NCI-H524 (cell line): Measurements from ENCODE around the gene C9orf78.

Experiments used
- DNase-seq, 2 experiments: peaks; one replicate each; lab custom pipeline; 2025; lab: John Stamatoyannopoulos, UW

The C9orf78 gene

GRCh38 chr9:129835128-129835859 lies at the start of gene C9orf78, which contains the start of gene USP20:
Gene C9orf78, minus strand, starts transcription at chr9:129835275. Its CDS starts 54 bp downstream, at chr9:129835221.
Gene USP20, plus strand, starts transcription at chr9:129835458. Its CDS starts 17,098 bp downstream, at chr9:129852556.
- DNase-seq: peak; percentile 93 to 99

DNA sequence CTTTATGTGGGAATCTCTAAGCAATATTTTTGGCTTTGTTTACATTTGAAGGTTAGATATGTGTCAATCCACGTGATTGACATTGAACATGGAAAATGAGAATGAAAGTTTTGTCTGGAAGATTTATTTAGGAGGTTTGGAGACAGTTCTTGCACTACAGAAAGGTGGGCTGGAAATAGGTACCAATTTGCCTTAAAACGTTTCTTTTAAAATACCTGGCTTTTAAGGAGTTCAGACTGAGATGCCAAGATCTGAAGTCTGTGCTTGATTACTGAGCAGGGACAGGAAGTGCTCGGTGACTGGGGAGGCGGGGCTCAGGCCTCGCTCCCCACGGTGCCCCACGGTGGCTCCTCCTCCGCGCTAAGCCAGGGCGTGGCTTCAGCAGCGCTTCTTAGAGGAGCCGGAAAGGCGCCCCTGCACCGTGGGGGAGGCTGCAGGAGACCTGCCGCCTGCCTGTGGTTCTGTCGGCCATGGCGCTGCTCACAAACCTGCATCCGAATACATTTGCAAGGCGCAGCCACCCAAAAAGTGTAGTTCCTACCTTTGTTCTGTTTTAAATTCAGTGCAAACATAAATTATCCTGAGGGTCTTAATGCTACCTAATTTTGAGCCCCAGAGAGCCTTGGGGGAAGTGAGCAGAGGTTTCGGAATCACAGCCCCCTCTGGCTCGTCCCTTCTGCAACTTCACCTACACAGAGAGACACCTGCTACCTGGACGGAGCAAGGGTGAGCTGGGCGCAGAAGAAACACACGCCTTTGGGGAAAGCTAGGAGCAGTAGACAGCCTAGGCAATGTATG lies 49.3 kb upstream of the C9orf78 start:
- DNase-seq: peak; percentile 77 to 90

- no peak for DNase-seq
Measured at GRCh38 chr9:129881547-129882324, 46.7 kb upstream of the C9orf78 start.

DNA sequence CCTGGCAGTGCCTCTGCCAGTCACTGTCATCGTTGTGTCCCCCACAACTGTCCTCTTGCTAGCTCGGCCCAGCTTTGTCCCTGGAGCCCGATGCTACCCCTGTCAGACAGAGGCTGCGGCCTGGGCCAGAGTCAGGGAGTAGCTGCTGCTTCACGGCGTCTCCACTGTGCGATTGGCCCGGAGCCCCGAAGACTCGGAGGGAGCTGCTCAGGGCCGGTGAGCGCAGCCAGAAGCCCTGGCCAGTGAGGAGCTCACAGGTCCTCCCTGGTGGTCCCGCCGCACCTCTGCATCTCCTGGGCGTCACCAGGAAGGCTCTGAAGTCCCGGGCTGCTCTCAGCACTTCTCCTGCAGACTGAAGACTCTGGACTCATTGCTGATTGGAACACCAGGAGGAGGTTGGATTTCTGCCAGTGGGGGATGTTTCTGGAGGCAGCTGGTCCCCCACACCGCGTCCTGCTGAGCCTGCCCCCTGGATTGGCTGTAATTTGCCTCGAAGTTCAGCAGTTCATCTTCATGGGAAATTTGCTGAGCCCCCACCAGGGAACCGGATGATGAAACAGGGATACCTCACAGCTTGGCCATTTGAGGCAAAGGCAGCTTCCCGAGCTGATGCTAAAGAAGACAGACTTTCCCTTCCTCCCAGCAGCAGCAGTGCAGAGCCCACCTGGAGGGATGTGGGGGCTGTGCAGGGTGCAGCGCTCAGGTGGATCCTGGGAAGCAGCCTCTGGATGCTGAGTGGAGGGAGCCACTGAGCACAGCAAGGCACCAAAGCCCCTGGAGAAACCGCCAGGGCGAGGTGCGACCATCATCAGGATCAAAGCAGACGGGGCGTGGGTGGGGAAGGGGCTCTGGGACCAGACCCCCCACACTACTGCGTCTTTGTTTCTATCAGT lies 45.8 kb upstream of the C9orf78 start:
- peak in 1 of 2 experiments; percentile 21 for DNase-seq

- DNase-seq: no peak
Measured at GRCh38 chr9:129879991-129880653, 45.0 kb upstream of the C9orf78 start.

DNA sequence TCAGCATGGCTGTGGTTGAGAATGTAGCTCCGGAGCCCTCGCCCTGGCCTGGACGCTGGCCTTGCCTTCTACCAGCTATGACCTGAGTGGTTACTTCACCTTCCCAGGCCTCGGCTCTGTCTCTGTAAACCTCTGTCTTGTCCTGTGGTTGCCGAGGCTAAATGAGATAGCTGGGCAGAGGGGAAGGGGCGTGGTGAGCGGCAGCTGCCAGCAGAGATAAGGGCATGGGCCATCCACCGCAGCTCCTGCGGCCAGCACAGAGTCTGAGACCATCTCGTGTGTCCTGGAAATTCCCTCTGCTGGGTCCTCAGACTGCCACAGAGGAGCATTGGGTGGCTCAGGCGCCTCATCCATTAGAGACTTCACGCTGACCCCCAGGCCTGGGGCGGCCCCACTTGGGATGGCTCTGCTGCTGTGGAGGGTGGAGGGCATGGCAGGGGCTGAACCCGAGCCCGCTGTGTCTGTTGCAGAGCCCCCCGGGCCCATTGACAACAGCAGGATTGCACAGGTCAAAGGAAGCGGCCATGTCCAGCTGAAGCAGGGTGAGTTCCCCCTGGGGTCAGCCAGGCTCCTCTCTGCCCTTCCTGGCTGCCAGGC lies 44.1 kb upstream of the C9orf78 start:
- no peak for DNase-seq

- DNase-seq: no peak
Measured at GRCh38 chr9:129878291-129878690, 43.2 kb upstream of the C9orf78 start.

DNA sequence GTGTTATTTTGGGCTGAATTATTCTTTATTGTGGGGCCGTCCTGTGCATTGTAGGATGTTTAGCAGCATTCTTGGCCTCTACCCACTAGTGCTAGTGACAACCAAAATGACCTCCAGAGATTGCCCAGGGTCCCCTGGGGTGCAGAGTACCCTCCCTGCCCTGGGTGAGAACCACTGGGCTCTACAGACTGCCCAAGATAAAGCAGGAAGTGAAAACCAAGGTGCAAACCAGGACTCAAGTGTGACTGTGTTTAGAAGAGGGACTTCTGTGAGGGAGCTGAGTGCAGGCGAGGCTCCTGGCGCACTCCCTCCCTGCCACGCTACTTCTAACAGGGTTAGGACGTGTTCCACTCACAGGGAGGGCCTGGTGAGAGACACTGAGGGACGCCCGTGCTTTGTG lies 41.7 kb upstream of the C9orf78 start:
- DNase-seq: no peak

DNA sequence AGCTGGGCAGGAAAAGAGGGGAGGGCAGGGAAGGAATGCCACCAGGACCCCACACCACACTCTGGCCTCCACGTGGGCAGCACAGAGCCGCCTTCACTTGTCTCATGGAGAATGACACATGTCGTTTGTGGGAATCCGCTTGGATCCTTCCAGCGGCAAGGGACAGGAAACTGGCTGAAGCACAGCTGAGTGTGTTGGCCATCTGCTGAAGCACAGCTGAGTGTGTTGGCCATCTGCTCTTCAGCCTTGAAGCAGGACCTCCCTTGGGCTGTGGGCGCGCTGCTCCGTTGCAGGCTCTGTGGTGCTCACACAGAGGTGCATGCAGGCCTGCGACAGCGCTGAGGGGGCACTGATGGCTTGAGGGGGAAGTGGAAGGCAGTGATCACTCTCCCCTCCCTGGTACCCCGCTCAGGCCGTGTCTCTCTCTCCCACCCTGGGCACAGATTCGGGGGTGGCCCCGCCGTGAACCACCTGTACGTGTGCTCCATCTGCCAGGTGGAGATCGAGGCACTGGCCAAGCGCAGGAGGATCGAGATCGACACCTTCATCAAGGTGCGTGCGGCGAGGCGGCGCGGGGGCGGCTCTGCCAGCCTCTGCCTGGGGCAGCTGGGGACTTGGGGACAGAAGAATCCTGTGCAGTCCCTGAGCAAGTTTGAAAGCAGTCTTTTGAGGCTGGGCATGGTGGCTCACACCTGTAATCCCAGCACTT lies 40.8 kb upstream of the C9orf78 start:
- peak; percentile 99 to 100 for DNase-seq

DNA sequence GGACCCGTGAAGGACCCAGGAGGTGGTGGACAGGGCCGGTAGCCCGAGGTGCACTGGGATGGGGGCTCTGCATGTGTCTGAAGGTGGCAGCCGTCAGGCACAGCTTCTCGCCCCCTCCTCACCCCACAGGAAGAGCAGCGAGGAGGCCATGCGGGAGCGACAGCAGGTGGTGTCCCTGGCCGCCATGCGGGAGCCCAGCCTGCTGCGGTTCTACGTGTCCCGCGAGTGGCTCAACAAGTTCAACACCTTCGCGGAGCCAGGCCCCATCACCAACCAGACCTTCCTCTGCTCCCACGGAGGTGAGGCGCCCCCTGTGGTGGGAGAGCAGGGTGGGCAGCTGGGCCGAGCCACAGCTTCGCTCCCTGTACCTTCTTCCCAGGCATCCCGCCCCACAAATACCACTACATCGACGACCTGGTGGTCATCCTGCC lies 40.1 kb upstream of the C9orf78 start:
- peak in 1 of 2 experiments; percentile 49 for DNase-seq

DNA sequence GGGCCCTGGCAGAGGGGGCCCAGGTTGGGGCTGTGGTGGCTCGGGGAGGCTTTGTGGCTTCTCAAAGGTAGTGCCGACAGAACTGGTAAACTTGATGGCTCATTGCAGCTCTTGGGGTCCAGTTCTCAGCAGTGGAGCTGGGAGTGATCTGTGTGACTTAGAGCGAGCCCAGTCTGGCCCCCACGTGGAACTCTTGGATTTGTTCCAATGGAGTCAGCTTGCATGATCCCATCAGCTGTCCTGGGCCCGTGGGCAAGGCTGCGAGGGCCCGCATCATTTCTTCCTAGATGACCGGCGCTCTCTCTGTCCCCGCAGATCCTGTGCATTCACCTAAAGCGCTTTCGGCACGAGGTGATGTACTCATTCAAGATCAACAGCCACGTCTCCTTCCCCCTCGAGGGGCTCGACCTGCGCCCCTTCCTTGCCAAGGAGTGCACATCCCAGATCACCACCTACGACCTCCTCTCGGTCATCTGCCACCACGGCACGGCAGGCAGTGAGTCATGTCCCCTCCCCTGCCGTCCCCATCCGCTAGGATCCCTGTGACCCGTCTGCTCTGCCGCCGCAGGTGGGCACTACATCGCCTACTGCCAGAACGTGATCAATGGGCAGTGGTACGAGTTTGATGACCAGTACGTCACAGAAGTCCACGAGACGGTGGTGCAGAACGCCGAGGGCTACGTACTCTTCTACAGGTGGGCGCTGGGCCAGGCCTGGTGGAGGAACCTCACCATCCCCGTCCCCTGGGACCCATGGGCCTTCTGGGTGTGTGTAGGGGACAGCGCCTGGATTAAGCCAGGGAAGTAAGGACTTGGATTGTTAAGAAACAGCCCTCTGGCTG lies 39.4 kb upstream of the C9orf78 start:
- DNase-seq: peak in 1 of 2 experiments; percentile 29

DNA sequence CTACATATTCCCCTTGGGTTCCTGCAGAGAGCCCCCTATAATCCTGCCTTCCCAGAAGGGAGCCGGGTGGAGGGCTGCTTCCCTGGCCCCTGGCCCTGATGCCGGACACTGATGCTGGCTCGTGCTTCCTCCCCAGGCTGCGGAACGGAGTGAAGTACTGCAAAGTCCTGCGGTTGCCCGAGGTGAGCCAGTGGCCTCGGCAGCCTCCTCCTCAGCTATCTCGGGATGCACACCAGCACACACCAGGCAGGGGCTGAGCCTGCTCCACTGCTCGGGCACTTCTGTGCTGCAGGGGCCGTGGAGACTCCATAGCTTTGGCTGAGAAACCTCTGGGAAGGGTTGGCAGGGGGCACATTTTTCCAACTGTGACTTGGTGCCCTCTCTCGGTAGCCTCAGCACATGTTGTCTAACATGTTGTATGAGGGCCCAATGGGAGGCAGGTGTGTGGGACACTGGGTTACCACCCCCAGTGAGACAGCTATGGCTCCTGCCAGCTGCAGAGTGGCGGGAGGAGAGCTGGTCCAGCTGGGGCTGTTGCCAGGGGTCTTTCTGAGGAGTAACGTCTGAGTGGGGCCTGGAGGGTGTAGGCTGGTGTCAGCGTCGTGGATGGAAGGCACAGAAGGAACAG lies 38.6 kb upstream of the C9orf78 start:
- DNase-seq: peak in 1 of 2 experiments; percentile 16

GRCh38 chr9:129871046-129871445 lies 36.0 kb upstream of the C9orf78 start:
- no peak for DNase-seq

DNA sequence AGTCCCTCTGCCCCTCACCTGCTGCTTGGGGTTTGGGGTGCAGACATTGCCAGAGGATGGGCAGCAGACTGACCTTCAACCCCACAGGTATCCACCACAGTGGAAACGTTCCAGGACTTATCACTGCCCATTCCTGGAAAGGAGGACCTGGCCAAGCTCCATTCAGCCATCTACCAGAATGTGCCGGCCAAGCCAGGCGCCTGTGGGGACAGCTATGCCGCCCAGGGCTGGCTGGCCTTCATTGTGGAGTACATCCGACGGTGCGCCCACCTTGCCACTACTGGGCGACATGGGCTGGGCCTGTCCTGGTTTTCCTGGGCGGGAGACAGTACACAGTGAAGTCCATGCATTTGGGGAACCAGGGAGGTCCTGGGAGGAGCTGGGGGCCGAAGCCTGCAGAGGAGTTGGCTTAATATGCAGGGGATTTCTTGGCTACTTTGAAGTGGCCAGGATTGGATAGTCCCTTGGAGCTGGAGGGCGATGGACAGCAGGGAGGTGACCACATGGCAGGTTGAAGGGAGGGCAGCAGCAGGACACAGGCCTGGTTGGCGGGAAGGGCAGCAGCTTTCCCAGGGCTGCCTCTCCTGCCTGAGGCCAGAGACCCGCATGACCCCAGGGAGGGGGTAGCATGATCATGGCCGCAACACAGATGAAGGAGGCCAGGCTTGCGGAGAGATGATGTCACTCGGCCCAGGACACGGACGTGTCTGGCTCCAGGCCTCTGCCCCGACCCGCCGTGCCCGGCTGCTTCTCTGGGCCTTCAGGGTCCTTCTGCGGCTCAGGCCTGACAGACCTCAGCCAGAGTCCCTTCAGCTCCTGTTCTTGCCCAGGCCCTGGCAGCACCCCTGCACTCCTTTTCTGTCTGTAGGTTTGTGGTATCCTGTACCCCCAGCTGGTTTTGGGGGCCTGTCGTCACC lies 34.8 kb upstream of the C9orf78 start:
- no peak for DNase-seq

DNA sequence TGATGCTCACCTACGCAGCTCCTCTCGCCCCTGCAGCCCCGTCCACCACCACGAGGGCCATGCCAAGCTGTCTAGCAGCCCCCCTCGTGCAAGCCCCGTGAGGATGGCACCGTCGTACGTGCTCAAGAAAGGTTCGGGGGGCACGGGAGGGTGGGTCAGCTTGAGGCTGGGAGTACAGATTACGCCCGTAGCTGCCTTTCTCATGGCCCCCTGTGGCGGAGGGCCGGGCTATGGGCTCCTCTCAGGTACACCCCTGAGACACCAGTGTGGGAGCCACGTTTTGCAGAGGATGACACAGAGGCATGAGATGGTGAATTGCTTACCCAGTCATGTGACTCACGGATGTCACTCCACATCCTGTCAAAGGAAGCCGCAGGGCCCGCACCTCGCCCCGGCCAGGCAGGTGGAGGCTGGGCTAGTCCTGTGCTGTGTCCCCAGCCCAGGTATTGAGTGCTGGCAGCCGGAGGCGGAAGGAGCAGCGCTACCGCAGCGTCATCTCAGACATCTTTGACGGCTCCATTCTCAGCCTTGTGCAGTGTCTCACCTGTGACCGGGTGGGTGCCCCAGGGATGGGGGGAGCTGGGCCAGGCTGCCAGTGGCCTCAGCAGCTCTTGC lies 33.9 kb upstream of the C9orf78 start:
- no peak for DNase-seq

DNA sequence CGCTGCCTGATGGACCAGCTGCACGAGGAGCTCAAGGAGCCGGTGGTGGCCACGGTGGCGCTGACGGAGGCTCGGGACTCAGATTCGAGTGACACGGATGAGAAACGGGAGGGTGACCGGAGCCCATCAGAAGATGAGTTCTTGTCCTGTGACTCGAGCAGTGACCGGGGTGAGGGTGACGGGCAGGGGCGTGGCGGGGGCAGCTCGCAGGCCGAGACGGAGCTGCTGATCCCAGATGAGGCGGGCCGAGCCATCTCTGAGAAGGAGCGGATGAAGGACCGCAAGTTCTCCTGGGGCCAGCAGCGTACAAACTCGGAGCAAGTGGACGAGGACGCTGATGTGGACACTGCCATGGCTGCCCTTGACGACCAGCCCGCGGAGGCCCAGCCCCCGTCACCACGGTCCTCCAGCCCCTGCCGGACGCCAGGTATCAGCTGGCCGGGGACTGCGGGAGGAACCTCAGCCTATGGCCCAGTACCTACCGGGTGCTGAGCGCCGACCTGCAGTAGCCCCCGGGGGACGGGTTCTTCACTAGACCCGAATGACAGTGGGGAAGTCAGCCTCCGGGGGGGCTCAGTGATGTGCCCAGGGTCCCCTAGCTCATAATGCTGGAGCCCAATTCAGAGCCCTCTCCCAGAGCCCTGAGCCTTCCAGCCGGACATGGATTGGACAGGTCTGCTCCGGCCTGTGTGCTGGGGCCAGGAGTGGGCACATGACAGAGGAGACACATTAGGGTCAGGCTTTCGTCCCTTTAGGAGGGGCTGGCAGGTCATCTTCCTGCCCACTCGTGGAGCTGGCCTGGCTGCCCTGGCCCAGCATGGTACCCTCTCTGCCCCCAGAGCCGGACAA lies 33.2 kb upstream of the C9orf78 start:
- no peak for DNase-seq
